A549 (cell line): Measurements from ENCODE around the gene CWC25. TPM values are rescaled to one million over a fixed set of nuclear protein-coding genes. Genes with fewer than 3 reads are reported as not detected.

Experiments used
- ATAC-seq, 2 experiments: fragments of 200-7000 bp in 1 of 2; fragments of >200 bp in 1 of 2; cut with Nextera tagmentation in 1 of 2; cut with Tn5 transposase in 1 of 2; 3 replicates each; pipeline versions ENCODE4 v1.8.0 to v1.9.1; 2018 to 2020; ENCODE audit warnings: mild to moderate bottlenecking in 1 of 2, moderate library complexity in 1 of 2
- CTCF ChIA-PET: fragments of 300-600 bp; sonication (Branson Sonifier 250); formaldehyde crosslinking; extraction: SDS; loops from one replicate; lab custom pipeline; 2021; ENCODE audit warnings: antibody characterized with exemption, inconsistent platforms; lab: Yijun Ruan, JAX
- POLR2A ChIA-PET: fragments of 350-600 bp; formaldehyde crosslinking; extraction: SDS; loops from one replicate; lab custom pipeline; 2021; ENCODE audit warnings: antibody characterized with exemption, inconsistent platforms; lab: Yijun Ruan, JAX
- DNase-seq, 2 experiments: peaks; one replicate each; pipeline versions ENCODE4 v3.0.0 to v3.0.0-alpha.2; 2011 to 2016; ENCODE audit warnings: low read depth in 1 of 2, low spot score in 1 of 2
- FAIRE-seq: peaks from 2 replicates; lab custom pipeline; 2011; peaks lifted over from hg19 to GRCh38; lab: Jason Lieb, UNC
- H3K27ac ChIP-seq, 2 experiments: fragments of >200 bp; sonication (Bioruptor Twin); formaldehyde crosslinking; 3 replicates each; pipeline ENCODE4 v1.5.1; 2016 to 2017
- H3K4me1 ChIP-seq: fragments of >200 bp; sonication (Bioruptor Twin); formaldehyde crosslinking; 3 replicates; pipeline ENCODE4 v1.6.1; 2016
- H3K4me2 ChIP-seq: fragments of >200 bp; sonication (Bioruptor Twin); formaldehyde crosslinking; 3 replicates; pipeline ENCODE4 v1.6.1; 2016
- H3K4me3 ChIP-seq: fragments of >200 bp; sonication (Bioruptor Twin); formaldehyde crosslinking; 3 replicates; pipeline ENCODE4 v1.5.1; 2016
- H3K9me3 ChIP-seq: fragments of >200 bp; sonication (Bioruptor Twin); formaldehyde crosslinking; 3 replicates; pipeline ENCODE4 v1.6.1; 2016
- BHLHE40 ChIP-seq: IDR thresholded peaks from 2 replicates; pipeline ENCODE4 v1.6.1; 2012; ENCODE audit warnings: low read depth, low read length, inconsistent platforms
- CBX2 ChIP-seq: fragments of 200-600 bp; sonication (generic); IDR thresholded peaks from 2 replicates; pipeline ENCODE4 v1.6.1; 2016; ENCODE audit warnings: low read depth, mild to moderate bottlenecking, borderline replicate concordance
- CHD2 ChIP-seq: fragments of 150-350 bp; IDR thresholded peaks from 2 replicates; pipeline ENCODE4 v1.6.1; 2014; ENCODE audit warnings: low read length; ENCODE audit not compliant: partially characterized antibody
- CHD4 ChIP-seq: fragments of 200-600 bp; sonication (generic); IDR thresholded peaks from 2 replicates; pipeline ENCODE4 v1.6.1; 2016; ENCODE audit warnings: antibody characterized with exemption, mild to moderate bottlenecking, borderline replicate concordance
- EP300 ChIP-seq, 2 experiments: fragments of >200 bp; sonication (Bioruptor Twin); formaldehyde crosslinking; IDR thresholded peaks; 2 replicates in 1 of 2; 3 replicates in 1 of 2; pipeline ENCODE4 v1.6.1; 2016 to 2017
- ESRRA ChIP-seq: fragments of 150-350 bp; IDR thresholded peaks from 2 replicates; pipeline ENCODE4 v1.6.1; 2014; ENCODE audit warnings: mild to moderate bottlenecking, low read length, borderline replicate concordance
- FOSL2 ChIP-seq, 2 experiments: fragments of 450-650 bp in 1 of 2; fragments of >200 bp in 1 of 2; sonication (Bioruptor Twin) in 1 of 2; formaldehyde crosslinking; IDR thresholded peaks; 2 replicates each; pipeline versions ENCODE4 v1.5.0 to v1.6.1; 2016 to 2020; ENCODE audit warnings: mild to moderate bottlenecking in 1 of 2, moderate library complexity in 1 of 2
- FOXS1 ChIP-seq: fragments of 250-450 bp; sonication (Bioruptor Pico); IDR thresholded peaks from 2 replicates; pipeline ENCODE4 v1.5.0; 2020; ENCODE audit warnings: mild to moderate bottlenecking, moderate library complexity
- GATA3 ChIP-seq: IDR thresholded peaks from 2 replicates; pipeline ENCODE4 v1.6.1; 2012; ENCODE audit warnings: borderline replicate concordance
- HDAC2 ChIP-seq: fragments of 200-600 bp; sonication (generic); IDR thresholded peaks from 2 replicates; pipeline ENCODE4 v1.6.1; 2016
- HEYL ChIP-seq: fragments of 250-450 bp; sonication (Bioruptor Pico); IDR thresholded peaks from 2 replicates; pipeline ENCODE4 v1.8.0; 2021; ENCODE audit warnings: mild to moderate bottlenecking, moderate library complexity
- HOXA7 ChIP-seq: fragments of 250-450 bp; sonication (Bioruptor Pico); IDR thresholded peaks from 2 replicates; pipeline ENCODE4 v1.5.0; 2020; ENCODE audit warnings: mild to moderate bottlenecking, moderate library complexity
- HOXB13 ChIP-seq: fragments of 250-450 bp; sonication (Bioruptor Pico); IDR thresholded peaks from 2 replicates; pipeline ENCODE4 v1.5.0; 2020; ENCODE audit warnings: low read depth, mild to moderate bottlenecking, moderate library complexity
- HOXB5 ChIP-seq: fragments of 250-450 bp; sonication (Bioruptor Pico); IDR thresholded peaks from 2 replicates; pipeline ENCODE4 v1.5.0; 2020; ENCODE audit warnings: mild to moderate bottlenecking, moderate library complexity
- JUNB ChIP-seq: fragments of >200 bp; sonication (Bioruptor Twin); formaldehyde crosslinking; IDR thresholded peaks from 2 replicates; pipeline ENCODE4 v1.6.1; 2016
- KDM1A ChIP-seq: fragments of 200-600 bp; sonication (generic); IDR thresholded peaks from 2 replicates; pipeline ENCODE4 v1.6.1; 2016; ENCODE audit warnings: low read depth, mild to moderate bottlenecking
- KDM5A ChIP-seq: fragments of 200-600 bp; sonication (generic); IDR thresholded peaks from 2 replicates; pipeline ENCODE4 v1.6.1; 2016; ENCODE audit warnings: antibody characterized with exemption, mild to moderate bottlenecking
- MAFK ChIP-seq: fragments of 450-650 bp; IDR thresholded peaks from 2 replicates; pipeline ENCODE4 v1.6.1; 2014; ENCODE audit not compliant: partially characterized antibody
- MAZ ChIP-seq: fragments of 150-350 bp; IDR thresholded peaks from 2 replicates; pipeline ENCODE4 v1.6.1; 2014; ENCODE audit warnings: antibody characterized with exemption, low read depth, low read length, borderline replicate concordance
- NFE2L2 ChIP-seq: fragments of 150-350 bp; conservative IDR thresholded peaks from 2 replicates; pipeline ENCODE4 v1.6.1; 2014; ENCODE audit warnings: low read length
- PHF8 ChIP-seq: fragments of 200-600 bp; sonication (generic); IDR thresholded peaks from 2 replicates; pipeline ENCODE4 v1.6.1; 2016; ENCODE audit warnings: low read depth, mild to moderate bottlenecking, antibody characterized with exemption, moderate library complexity, borderline replicate concordance
- POLR2AphosphoS2 ChIP-seq: conservative IDR thresholded peaks from 2 replicates; pipeline ENCODE4 v1.6.1; 2012; ENCODE audit warnings: low read length, improper control_type of control experiment, inconsistent platforms
- RAD21 ChIP-seq, 2 experiments: fragments of >200 bp in 1 of 2; sonication (Bioruptor Twin) in 1 of 2; formaldehyde crosslinking in 1 of 2; IDR thresholded peaks in 1 of 2; conservative IDR thresholded peaks in 1 of 2; 2 replicates in 1 of 2; 3 replicates in 1 of 2; pipeline ENCODE4 v1.6.1; 2012 to 2018; ENCODE audit warnings: inconsistent platforms in 1 of 2
- RNF2 ChIP-seq: fragments of 200-600 bp; sonication (generic); IDR thresholded peaks from 2 replicates; pipeline ENCODE4 v1.6.1; 2016; ENCODE audit warnings: low read depth, mild to moderate bottlenecking, antibody characterized with exemption, moderate library complexity, borderline replicate concordance
- SMC3 ChIP-seq: fragments of >200 bp; sonication (Bioruptor Twin); formaldehyde crosslinking; IDR thresholded peaks from 3 replicates; pipeline ENCODE4 v1.6.1; 2018; ENCODE audit warnings: inconsistent platforms
- SREBF2 ChIP-seq: fragments of 450-650 bp; IDR thresholded peaks from 2 replicates; pipeline ENCODE4 v1.6.1; 2014; ENCODE audit warnings: mild to moderate bottlenecking, moderate library complexity
- TP53 ChIP-seq: fragments of 250-450 bp; sonication (Bioruptor Pico); IDR thresholded peaks from 2 replicates; pipeline ENCODE4 v1.5.0; 2021; ENCODE audit warnings: mild to moderate bottlenecking, moderate library complexity
- ZSCAN20 ChIP-seq: fragments of 250-450 bp; sonication (Bioruptor Pico); IDR thresholded peaks from 2 replicates; pipeline ENCODE4 v1.8.0; 2022; ENCODE audit warnings: mild to moderate bottlenecking, moderate library complexity
- WGBS: methylation state at CpG from one replicate; pipeline ENCODE4 v1.1.6; 2017; ENCODE audit errors: missing lambda C conversion rate; 5-methylcytosine and 5-hydroxymethylcytosine counted together
- polyA minus RNA-seq: library from RNA; depleted of rRNA, polyadenylated mRNA; stranded (reverse); fragments of >200 nt; gene quantifications from 2 replicates; pipeline ENCODE4 v1.2.3, GENCODE V29; 2011; rRNA and poly(A)+ RNA removed
- polyA plus RNA-seq, 4 experiments: library from polyadenylated mRNA; depleted of rRNA in 3 of 4; stranded (reverse); fragments of >200 nt; fragmentation: RNase III in 1 of 4; extraction: RNeasy Plus Mini Kit Qiagen cat#74134 plus additional on column Dnase treatment in 1 of 4; gene quantifications; 2 replicates in 3 of 4; 3 replicates in 1 of 4; pipeline ENCODE4 v1.2.3, GENCODE V29; 2011 to 2017
- TF ChIP-seq, protein P1 (sequence below): fragments of >200 bp; sonication (Bioruptor Twin); formaldehyde crosslinking; IDR thresholded peaks from 2 replicates; pipeline ENCODE4 v1.6.1; 2016
- TF ChIP-seq, protein P2 (sequence below): fragments of 150-350 bp; IDR thresholded peaks from 2 replicates; pipeline ENCODE4 v1.6.1; 2014; ENCODE audit warnings: low read depth, mild to moderate bottlenecking, low read length
- TF ChIP-seq, protein P3 (sequence below): fragments of 250-450 bp; sonication (Bioruptor Pico); IDR thresholded peaks from 2 replicates; pipeline ENCODE4 v1.5.0; 2021; ENCODE audit warnings: mild to moderate bottlenecking, moderate library complexity, borderline replicate concordance
- TF ChIP-seq, protein P4 (sequence below): fragments of 450-650 bp; IDR thresholded peaks from 2 replicates; pipeline ENCODE4 v1.6.1; 2014; ENCODE audit warnings: antibody characterized with exemption
- TF ChIP-seq, protein P5 (sequence below): fragments of >200 bp; sonication (Bioruptor Twin); formaldehyde crosslinking; IDR thresholded peaks from 3 replicates; pipeline ENCODE4 v1.5.1; 2016

The CWC25 gene
- polyA plus RNA-seq (2011; rRNA removed), result 34.1 and 34.5 TPM in 2 replicates
- polyA plus RNA-seq (2012; cell fraction: cytosol; rRNA removed), result 16.9 and 17.1 TPM in 2 replicates
- polyA plus RNA-seq (2012; cell fraction: nucleus; rRNA removed), result 30.5 and 51.7 TPM in 2 replicates
- polyA plus RNA-seq (2017; fragmentation: RNase III; extraction: RNeasy Plus Mini Kit Qiagen cat#74134 plus additional on column Dnase treatment), result 22.5 to 24.2 TPM (median 23.1 TPM) in 3 replicates
- 14.2 and 19.6 TPM in 2 replicates for polyA minus RNA-seq

DNA sequence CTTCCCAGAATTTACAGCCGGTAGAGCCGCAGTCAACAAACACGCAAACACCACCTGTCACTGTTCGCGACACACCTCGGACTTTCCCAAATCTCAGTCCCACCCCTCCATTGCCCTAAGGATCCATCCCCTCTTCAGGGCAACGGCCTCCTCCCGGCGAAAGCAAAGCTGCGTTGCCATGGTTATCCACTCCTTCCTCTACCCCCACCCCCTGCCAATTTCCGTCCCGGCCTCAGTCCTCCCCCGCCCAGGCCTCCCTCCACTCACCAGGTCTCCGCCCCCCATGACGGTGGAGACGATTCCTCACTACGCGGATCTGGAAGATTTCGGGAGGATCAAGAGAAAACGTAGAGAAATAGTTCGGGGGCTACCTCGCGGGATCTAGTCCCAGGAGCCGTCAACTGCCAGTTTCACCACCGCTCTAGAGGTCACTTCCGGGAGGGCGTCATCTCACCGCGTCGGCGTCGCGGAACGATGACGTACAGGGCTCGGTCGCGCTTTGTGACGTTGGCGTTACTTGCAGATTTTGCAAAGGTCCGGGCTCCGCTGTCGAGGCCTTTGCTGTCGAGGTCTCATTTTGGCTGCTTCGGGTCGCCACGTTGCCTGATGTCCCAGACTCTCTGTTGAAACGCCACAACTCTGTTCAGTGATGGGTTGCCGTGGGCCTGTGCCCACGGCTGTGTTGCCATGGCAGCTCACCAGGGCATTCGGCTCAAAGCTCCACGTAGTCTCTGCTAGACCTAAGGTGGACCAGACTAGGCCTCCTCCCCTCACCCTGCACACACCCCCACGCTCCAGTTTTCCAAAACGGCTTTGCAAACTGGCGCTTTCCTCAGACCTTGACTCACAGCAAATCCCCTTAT lies at the start of gene CWC25:
TSS of gene CWC25 (minus strand) at position 423 of the 863 bp plus-strand sequence. CDS start at position 285, 138 bp downstream.
- Histone ChIP-seq H3K4me2 (peak within 1 kb of the TSS; percentile 80), H3K9me3 (no peaks in the 10 kb centered on the region), H3K4me1 (peaks cover 14% of the 10 kb centered on the region), H3K27ac (peak within 1 kb of the TSS; percentile 94 to 96), H3K4me3 (peak within 1 kb of the TSS; percentile 58)
- ATAC-seq (peak; percentile 88 to 89), FAIRE-seq (no peak), DNase-seq (peak; percentile 90 to 99)
- WGBS, result 3% methylated on average over 50 of the region's 55 CpGs
- ChIA-PET CTCF (interaction anchor here (0.9 to 1.6 kb wide), 4 partner anchors 8 to 90 kb away, joined by 3 to 5 read pairs (median 4); no protein-coding TSS in a partner anchor), POLR2A (interaction anchor here (0.6 to 4.3 kb wide), 8 partner anchors 21 to 1466 kb away, joined by 3 to 30 read pairs (median 5); partner anchors contain the start of genes LASP1, PIP4K2B, PSMB3 and RPL23)
- no peak for TF ChIP-seq CBX2
- TF ChIP-seq, protein P1, sequence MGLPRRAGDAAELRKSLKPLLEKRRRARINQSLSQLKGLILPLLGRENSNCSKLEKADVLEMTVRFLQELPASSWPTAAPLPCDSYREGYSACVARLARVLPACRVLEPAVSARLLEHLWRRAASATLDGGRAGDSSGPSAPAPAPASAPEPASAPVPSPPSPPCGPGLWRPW, result no peak
- TF ChIP-seq POLR2AphosphoS2, result no peak
- no peak for TF ChIP-seq RAD21 (conservative IDR thresholded peaks at IDR 0.05 in 1 of 2, IDR thresholded peaks at IDR 0.05 in 1 of 2)
- peak in 1 of 2 experiments; percentile 28; a peak in 1 of 5 replicates for TF ChIP-seq EP300 (IDR thresholded peaks at IDR 0.05)
- TF ChIP-seq, protein P2, sequence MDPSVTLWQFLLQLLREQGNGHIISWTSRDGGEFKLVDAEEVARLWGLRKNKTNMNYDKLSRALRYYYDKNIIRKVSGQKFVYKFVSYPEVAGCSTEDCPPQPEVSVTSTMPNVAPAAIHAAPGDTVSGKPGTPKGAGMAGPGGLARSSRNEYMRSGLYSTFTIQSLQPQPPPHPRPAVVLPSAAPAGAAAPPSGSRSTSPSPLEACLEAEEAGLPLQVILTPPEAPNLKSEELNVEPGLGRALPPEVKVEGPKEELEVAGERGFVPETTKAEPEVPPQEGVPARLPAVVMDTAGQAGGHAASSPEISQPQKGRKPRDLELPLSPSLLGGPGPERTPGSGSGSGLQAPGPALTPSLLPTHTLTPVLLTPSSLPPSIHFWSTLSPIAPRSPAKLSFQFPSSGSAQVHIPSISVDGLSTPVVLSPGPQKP, result peak; percentile 89
- peak; percentile 8; the same call in 1 of the 2 replicates for TF ChIP-seq ESRRA
- 0 out of 2 replicates have a peak, but pooled peaks have one; percentile 20 for TF ChIP-seq GATA3
- TF ChIP-seq MAFK, result peak; percentile 88
- TF ChIP-seq MAZ, result 0 out of 2 replicates have a peak, but pooled peaks have one; percentile 23
- peak; percentile 89 for TF ChIP-seq PHF8
- peak; percentile 95 for TF ChIP-seq NFE2L2
- TF ChIP-seq HOXB5, result peak; percentile 98
- TF ChIP-seq TP53, result peak; percentile 89; the same call in 1 of the 2 replicates
- TF ChIP-seq SREBF2, result no peak
- peak; percentile 66 for TF ChIP-seq CHD2
- TF ChIP-seq HEYL (CRISPR knock-in tag), result peak; percentile 71; the same call in 1 of the 2 replicates
- no peak for TF ChIP-seq CHD4
- no peak for TF ChIP-seq SMC3
- TF ChIP-seq HDAC2, result no peak
- no peak for TF ChIP-seq JUNB
- peak; percentile 62; the same call in 1 of the 2 replicates for TF ChIP-seq HOXA7 (CRISPR knock-in tag)
- TF ChIP-seq, protein P3, sequence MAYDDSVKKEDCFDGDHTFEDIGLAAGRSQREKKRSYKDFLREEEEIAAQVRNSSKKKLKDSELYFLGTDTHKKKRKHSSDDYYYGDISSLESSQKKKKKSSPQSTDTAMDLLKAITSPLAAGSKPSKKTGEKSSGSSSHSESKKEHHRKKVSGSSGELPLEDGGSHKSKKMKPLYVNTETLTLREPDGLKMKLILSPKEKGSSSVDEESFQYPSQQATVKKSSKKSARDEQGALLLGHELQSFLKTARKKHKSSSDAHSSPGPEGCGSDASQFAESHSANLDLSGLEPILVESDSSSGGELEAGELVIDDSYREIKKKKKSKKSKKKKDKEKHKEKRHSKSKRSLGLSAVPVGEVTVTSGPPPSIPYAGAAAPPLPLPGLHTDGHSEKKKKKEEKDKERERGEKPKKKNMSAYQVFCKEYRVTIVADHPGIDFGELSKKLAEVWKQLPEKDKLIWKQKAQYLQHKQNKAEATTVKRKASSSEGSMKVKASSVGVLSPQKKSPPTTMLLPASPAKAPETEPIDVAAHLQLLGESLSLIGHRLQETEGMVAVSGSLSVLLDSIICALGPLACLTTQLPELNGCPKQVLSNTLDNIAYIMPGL (CRISPR knock-in tag), result peak; percentile 93; the same call in 1 of the 2 replicates
- peak; percentile 99 for TF ChIP-seq HOXB13
- TF ChIP-seq KDM5A, result peak; percentile 83
- TF ChIP-seq RNF2, result no peak; the same call in 1 of the 2 replicates
- TF ChIP-seq ZSCAN20 (CRISPR knock-in tag), result no peak
- no peak for TF ChIP-seq FOSL2 (IDR thresholded peaks at IDR 0.05)
- TF ChIP-seq FOSL2 (CRISPR knock-in tag; IDR thresholded peaks at IDR 0.05), result peak; percentile 63
- TF ChIP-seq BHLHE40, result no peak
- TF ChIP-seq, protein P4, sequence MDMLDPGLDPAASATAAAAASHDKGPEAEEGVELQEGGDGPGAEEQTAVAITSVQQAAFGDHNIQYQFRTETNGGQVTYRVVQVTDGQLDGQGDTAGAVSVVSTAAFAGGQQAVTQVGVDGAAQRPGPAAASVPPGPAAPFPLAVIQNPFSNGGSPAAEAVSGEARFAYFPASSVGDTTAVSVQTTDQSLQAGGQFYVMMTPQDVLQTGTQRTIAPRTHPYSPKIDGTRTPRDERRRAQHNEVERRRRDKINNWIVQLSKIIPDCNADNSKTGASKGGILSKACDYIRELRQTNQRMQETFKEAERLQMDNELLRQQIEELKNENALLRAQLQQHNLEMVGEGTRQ, result no peak
- TF ChIP-seq, protein P5, sequence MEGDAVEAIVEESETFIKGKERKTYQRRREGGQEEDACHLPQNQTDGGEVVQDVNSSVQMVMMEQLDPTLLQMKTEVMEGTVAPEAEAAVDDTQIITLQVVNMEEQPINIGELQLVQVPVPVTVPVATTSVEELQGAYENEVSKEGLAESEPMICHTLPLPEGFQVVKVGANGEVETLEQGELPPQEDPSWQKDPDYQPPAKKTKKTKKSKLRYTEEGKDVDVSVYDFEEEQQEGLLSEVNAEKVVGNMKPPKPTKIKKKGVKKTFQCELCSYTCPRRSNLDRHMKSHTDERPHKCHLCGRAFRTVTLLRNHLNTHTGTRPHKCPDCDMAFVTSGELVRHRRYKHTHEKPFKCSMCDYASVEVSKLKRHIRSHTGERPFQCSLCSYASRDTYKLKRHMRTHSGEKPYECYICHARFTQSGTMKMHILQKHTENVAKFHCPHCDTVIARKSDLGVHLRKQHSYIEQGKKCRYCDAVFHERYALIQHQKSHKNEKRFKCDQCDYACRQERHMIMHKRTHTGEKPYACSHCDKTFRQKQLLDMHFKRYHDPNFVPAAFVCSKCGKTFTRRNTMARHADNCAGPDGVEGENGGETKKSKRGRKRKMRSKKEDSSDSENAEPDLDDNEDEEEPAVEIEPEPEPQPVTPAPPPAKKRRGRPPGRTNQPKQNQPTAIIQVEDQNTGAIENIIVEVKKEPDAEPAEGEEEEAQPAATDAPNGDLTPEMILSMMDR, result no peak
- TF ChIP-seq FOXS1 (CRISPR knock-in tag), result peak; percentile 63; the same call in 1 of the 2 replicates
- TF ChIP-seq KDM1A, result no peak
